GM12878 (cell line): ENCODE data around the gene BTBD7. TPM values are rescaled to one million over a fixed set of nuclear protein-coding genes. Genes with fewer than 3 reads are reported as not detected.

ENCODE experiments used
- ATAC-seq: fragments of 200-7000 bp; cut with Tn5 transposase; 3 replicates; pipeline ENCODE4 v1.9.1; 2020; ENCODE audit warnings: mild to moderate bottlenecking, moderate library complexity
- BruUV-seq: library from RNA; stranded (reverse); fragments of 400-500 nt; replicated peaks from 2 replicates; lab custom pipeline; 2021; lab: Mats Ljungman, UMichigan
- CTCF ChIA-PET: fragments of 300-600 bp; sonication (Branson Sonifier 250); formaldehyde crosslinking; extraction: SDS; loops from one replicate; lab custom pipeline; 2021; ENCODE audit warnings: inconsistent platforms; lab: Yijun Ruan, JAX
- POLR2A ChIA-PET: fragments of 350-600 bp; formaldehyde crosslinking; extraction: SDS; loops from one replicate; lab custom pipeline; 2021; ENCODE audit warnings: inconsistent platforms; lab: Charles Lee
- RAD21 ChIA-PET: fragments of 300-600 bp; sonication (Branson Sonifier 250); formaldehyde crosslinking; loops from one replicate; lab custom pipeline; 2023; ENCODE audit warnings: antibody characterized with exemption; ENCODE audit not compliant: unreplicated experiment; lab: Charles Lee
- SMC1A ChIA-PET: fragments of 300-600 bp; sonication (Branson Sonifier 250); formaldehyde crosslinking; loops from one replicate; lab custom pipeline; 2023; ENCODE audit not compliant: unreplicated experiment, uncharacterized antibody; lab: Charles Lee
- DNase-seq: peaks from one replicate; pipeline ENCODE4 v3.0.0-alpha.2; 2011; ENCODE audit warnings: low read depth, low spot score
- FAIRE-seq: peaks from 3 replicates; lab custom pipeline; 2011; peaks lifted over from hg19 to GRCh38; lab: Jason Lieb, UNC
- H2AFZ ChIP-seq: 2 replicates; pipeline ENCODE4 v1.6.0; 2011; ENCODE audit warnings: low read depth, low read length, control low read depth; ENCODE audit not compliant: control insufficient read depth
- H3K27ac ChIP-seq: 2 replicates; pipeline ENCODE4 v1.5.1; 2011; ENCODE audit warnings: control low read depth; ENCODE audit not compliant: control insufficient read depth, insufficient read depth
- H3K27me3 ChIP-seq, 2 experiments: replicated peaks in 1 of 2; 2 replicates each; pipeline versions ENCODE4 v1.6.0 to v1.6.1; 2011; ENCODE audit warnings: low read length in 1 of 2; ENCODE audit not compliant: control insufficient read depth in 2 of 2, insufficient read depth in 2 of 2
- H3K36me3 ChIP-seq, 2 experiments: 2 replicates each; pipeline ENCODE4 v1.5.1; 2011; ENCODE audit warnings: low read length in 1 of 2; ENCODE audit not compliant: control insufficient read depth in 2 of 2, insufficient read depth in 2 of 2
- H3K4me1 ChIP-seq: 2 replicates; pipeline ENCODE4 v1.6.1; 2011; ENCODE audit warnings: mild to moderate bottlenecking, low read length, moderate library complexity, mixed read lengths; ENCODE audit not compliant: control insufficient read depth, insufficient read depth
- H3K4me2 ChIP-seq: 2 replicates; pipeline ENCODE4 v1.6.0; 2011; ENCODE audit warnings: control low read depth; ENCODE audit not compliant: control insufficient read depth, insufficient read depth
- H3K4me3 ChIP-seq: fragments of 200-600 bp; sonication (generic); 2 replicates; pipeline ENCODE4 v1.5.1; 2016
- H3K79me2 ChIP-seq: 2 replicates; pipeline ENCODE4 v1.6.0; 2011; ENCODE audit warnings: low read length; ENCODE audit not compliant: control insufficient read depth, insufficient read depth
- H3K9ac ChIP-seq: 2 replicates; pipeline ENCODE4 v1.8.0; 2011; ENCODE audit warnings: low read length, control low read depth, mixed read lengths; ENCODE audit not compliant: control insufficient read depth, insufficient read depth
- H3K9me3 ChIP-seq: replicated peaks from 3 replicates; pipeline ENCODE4 v1.5.1; 2011; ENCODE audit warnings: mild to moderate bottlenecking, low read length; ENCODE audit not compliant: control insufficient read depth, insufficient read depth
- H4K20me1 ChIP-seq: 2 replicates; pipeline ENCODE4 v1.6.0; 2011; ENCODE audit not compliant: control insufficient read depth, insufficient read depth
- BACH1 ChIP-seq: fragments of 450-650 bp; IDR thresholded peaks from 2 replicates; pipeline ENCODE4 v1.6.1; 2017; ENCODE audit warnings: mild to moderate bottlenecking, borderline replicate concordance
- FOXK2 ChIP-seq: fragments of 450-650 bp; IDR thresholded peaks from 2 replicates; pipeline ENCODE4 v1.6.1; 2017; ENCODE audit warnings: mild to moderate bottlenecking, moderate library complexity
- IKZF2 ChIP-seq, 2 experiments: fragments of 450-650 bp; IDR thresholded peaks; 2 replicates each; pipeline ENCODE4 v1.6.1; 2017; ENCODE audit warnings: mild to moderate bottlenecking in 2 of 2, moderate library complexity in 2 of 2
- RBBP5 ChIP-seq: fragments of 200-600 bp; sonication (generic); conservative IDR thresholded peaks from 2 replicates; pipeline ENCODE4 v1.6.1; 2016
- WGBS: methylation state at CpG from one replicate; pipeline ENCODE4 v1.1.6; 2016; ENCODE audit warnings: low lambda C conversion rate; ENCODE audit not compliant: insufficient replicate concordance, insufficient coverage; ENCODE audit errors: missing lambda C conversion rate; 5-methylcytosine and 5-hydroxymethylcytosine counted together
- in situ Hi-C: fragments of 300-500 bp; cut with MboI; formaldehyde crosslinking; loops from 9 replicates; pipeline ENCODE4 v1.14.3; 2018; ENCODE audit warnings: mixed read lengths
- intact Hi-C: fragments of 100-400 bp; cut with micrococcal nuclease; formaldehyde crosslinking; loops from one replicate; pipeline ENCODE4 v1.14.2; 2022; ENCODE audit not compliant: unreplicated experiment
- polyA plus RNA-seq, 11 experiments: library from polyadenylated mRNA; depleted of rRNA in 4 of 11; unstranded in 6 of 11; stranded (reverse) in 5 of 11; fragments of >200 nt; fragmentation: Nextera tagmentation in 4 of 11; fragmentation: Illumina TruSeq in 1 of 11; extraction: Ambion mirVana in 4 of 11; extraction: Trizol in 1 of 11; gene quantifications; 1 replicate in 1 of 11; 2 replicates in 10 of 11; pipeline versions ENCODE4 v1.2.1 to v1.2.3, GENCODE V29; 2011 to 2016; ENCODE audit warnings: inconsistent platforms in 2 of 11, missing spikeins in 2 of 11, low read depth in 1 of 11
- total RNA-seq, 4 experiments: library from RNA; depleted of rRNA in 3 of 4; stranded (reverse); fragments of >200 nt in 3 of 4; fragmentation: Illumina TruSeq in 1 of 4; extraction: Trizol in 1 of 4; gene quantifications; 2 replicates each; pipeline versions ENCODE4 v1.2.1 to v1.2.3, GENCODE V29; 2013 to 2021
- TF ChIP-seq, protein P1 (sequence below): fragments of 450-650 bp; IDR thresholded peaks from 2 replicates; pipeline ENCODE4 v1.6.1; 2017; ENCODE audit warnings: mild to moderate bottlenecking

Gene BTBD7
- total and polyA plus RNA-seq, 10 of the 15 experiments (the other 5 are each of a cell fraction or from before 2014, with no cell fraction given): 3.6 to 17.0 (median 9.6) TPM

DNA sequence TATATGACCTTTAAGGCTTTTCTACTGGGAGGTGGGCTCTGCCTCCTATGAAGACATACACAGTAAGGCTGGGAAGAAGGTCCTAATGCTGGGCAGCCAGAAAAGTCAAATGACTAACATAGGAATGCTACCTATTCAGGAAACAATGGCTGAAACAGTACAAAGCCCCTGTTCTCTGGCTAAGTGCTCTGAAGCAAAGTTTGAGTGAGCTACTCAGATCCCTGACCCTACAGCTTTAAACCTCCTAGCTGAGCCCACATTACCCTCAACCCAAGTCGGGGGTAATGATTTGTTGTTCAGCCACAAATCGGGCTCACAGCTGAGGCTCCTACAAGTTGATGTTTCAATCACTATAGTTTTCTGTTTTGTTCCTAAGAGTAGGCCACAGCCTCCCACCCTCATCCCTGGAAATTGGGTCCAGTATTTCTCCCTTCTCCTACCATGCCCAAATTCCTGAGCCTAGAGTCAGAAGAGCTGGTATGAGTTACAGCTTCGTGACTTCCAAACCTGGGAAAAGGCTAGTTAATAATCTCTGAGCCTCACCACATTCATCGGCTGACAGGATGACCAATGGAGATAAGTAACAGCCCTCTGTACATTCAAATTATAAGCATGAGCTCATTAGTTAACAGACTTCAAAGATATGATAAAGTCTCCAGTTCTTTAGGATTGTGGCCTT is 46.5 kb downstream of the BTBD7 start:
- SMC1A ChIA-PET: interaction anchor here (0.6 to 2.4 kb wide), 8 partner anchors 10 to 254 kb away, joined by 3 to 13 read pairs (median 4); no protein-coding TSS in a partner anchor
- DNase-seq: no peak
- BruUV-seq: no TSS peak
- no peak overlapping the region for H2AFZ ChIP-seq
- H4K20me1 ChIP-seq: no peaks in the 10 kb centered on the region; the same call in 1 of the 2 replicates
- no peak overlapping the region for H3K4me3 ChIP-seq
- no peak overlapping the region for H3K9ac ChIP-seq
- H3K79me2 ChIP-seq: no peaks in the 10 kb centered on the region
- no peak overlapping the region for H3K4me2 ChIP-seq
- WGBS: 97% methylated on average over 4 of the region's 4 CpGs
- POLR2A ChIA-PET: interaction anchor here (0.6 to 1.6 kb wide), 2 partner anchors 10 kb away, joined by 3 to 6 read pairs; no protein-coding TSS in a partner anchor
- peaks cover 16% of the 10 kb centered on the region for H3K4me1 ChIP-seq
- peak; percentile 14; the same call in 2 of the 3 replicates for ATAC-seq
- RAD21 ChIA-PET: interaction anchor here (0.8 to 1.7 kb wide), 4 partner anchors 12 to 260 kb away, joined by 3 to 4 read pairs (median 3); no protein-coding TSS in a partner anchor
- no peak for TF ChIP-seq BACH1
- TF ChIP-seq IKZF2 (IDR thresholded peaks at IDR 0.05): no peak
- TF ChIP-seq, protein P1, sequence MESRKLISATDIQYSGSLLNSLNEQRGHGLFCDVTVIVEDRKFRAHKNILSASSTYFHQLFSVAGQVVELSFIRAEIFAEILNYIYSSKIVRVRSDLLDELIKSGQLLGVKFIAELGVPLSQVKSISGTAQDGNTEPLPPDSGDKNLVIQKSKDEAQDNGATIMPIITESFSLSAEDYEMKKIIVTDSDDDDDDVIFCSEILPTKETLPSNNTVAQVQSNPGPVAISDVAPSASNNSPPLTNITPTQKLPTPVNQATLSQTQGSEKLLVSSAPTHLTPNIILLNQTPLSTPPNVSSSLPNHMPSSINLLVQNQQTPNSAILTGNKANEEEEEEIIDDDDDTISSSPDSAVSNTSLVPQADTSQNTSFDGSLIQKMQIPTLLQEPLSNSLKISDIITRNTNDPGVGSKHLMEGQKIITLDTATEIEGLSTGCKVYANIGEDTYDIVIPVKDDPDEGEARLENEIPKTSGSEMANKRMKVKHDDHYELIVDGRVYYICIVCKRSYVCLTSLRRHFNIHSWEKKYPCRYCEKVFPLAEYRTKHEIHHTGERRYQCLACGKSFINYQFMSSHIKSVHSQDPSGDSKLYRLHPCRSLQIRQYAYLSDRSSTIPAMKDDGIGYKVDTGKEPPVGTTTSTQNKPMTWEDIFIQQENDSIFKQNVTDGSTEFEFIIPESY: no peak
- TF ChIP-seq RBBP5: no peak
- no peak for TF ChIP-seq FOXK2
- CTCF ChIA-PET: interaction anchor here (0.8 to 1.3 kb wide), 4 partner anchors 44 to 250 kb away, joined by 3 to 5 read pairs (median 3); partner anchors contain the start of genes GON7 and UBR7
- no peak for FAIRE-seq
- in situ Hi-C loops: no loop called here
- no peaks in the 10 kb centered on the region for H3K27me3 ChIP-seq
- no peaks in the 10 kb centered on the region for H3K9me3 ChIP-seq
- peaks cover 2 to 3% of the 10 kb centered on the region in 2 experiments; a peak in 3 of 4 replicates for H3K36me3 ChIP-seq
- H3K27ac ChIP-seq: no peak overlapping the region
- intact Hi-C loops: no loop called here
